Heart right ventricle (tissue), 16 donors: Measurements from ENCODE around the gene UTS2R. TPM values are rescaled to one million over a fixed set of nuclear protein-coding genes. Genes with fewer than 3 reads are reported as not detected.
"Not testable (repeated sequence)": the region's sequence is repeated elsewhere in the genome, so short reads cannot be mapped to it uniquely, and the experiment has no call there.

Experiments used
- ATAC-seq, 8 donors: fragments of 200-7000 bp; cut with Tn5 transposase; one replicate each; pipeline ENCODE4 v1.9.1; 2020; ENCODE audit warnings: mild to moderate bottlenecking in 8 of 8, moderate library complexity in 8 of 8, moderate number of reproducible peaks in 1 of 8
- DNase-seq, 2 donors: peaks; one replicate each; pipeline ENCODE4 v3.0.0-alpha.2; 2020
- H3K27ac ChIP-seq, 10 donors: fragments of 200-600 bp; sonication (generic) in 2 of 10; one replicate each; pipeline versions ENCODE4 v1.5.0 to v1.8.0; 2020 to 2022; ENCODE audit warnings: mild to moderate bottlenecking in 3 of 10
- H3K27me3 ChIP-seq, 7 donors: fragments of 200-600 bp; one replicate each; pipeline ENCODE4 v1.8.0; 2021 to 2022; ENCODE audit warnings: mild to moderate bottlenecking in 2 of 7
- H3K36me3 ChIP-seq, 9 donors: fragments of 200-600 bp; sonication (generic) in 1 of 9; one replicate each; pipeline versions ENCODE4 v1.5.0 to v1.8.0; 2020 to 2022; ENCODE audit warnings: mild to moderate bottlenecking in 2 of 9
- H3K4me1 ChIP-seq, 9 donors: fragments of 200-600 bp; sonication (generic) in 1 of 9; one replicate each; pipeline versions ENCODE4 v1.5.0 to v1.8.0; 2020 to 2022; ENCODE audit warnings: mild to moderate bottlenecking in 4 of 9
- H3K4me3 ChIP-seq, 10 donors: fragments of 200-600 bp; sonication (generic) in 2 of 10; one replicate each; pipeline versions ENCODE4 v1.5.0 to v1.8.0; 2020 to 2022; ENCODE audit warnings: mild to moderate bottlenecking in 7 of 10, moderate library complexity in 2 of 10
- H3K9me3 ChIP-seq, 11 donors: fragments of 200-600 bp in 10 of 11; sonication (generic) in 2 of 11; one replicate each; pipeline versions ENCODE4 v1.5.0 to v1.8.0; 2013 to 2022; ENCODE audit warnings: mild to moderate bottlenecking in 2 of 11, control low read depth in 1 of 11, moderate library complexity in 1 of 11
- WGBS, 2 donors: extraction: QIAGEN DNeasy Blood & Tissue Kit; methylation state at CpG; one replicate each; pipeline ENCODE4 v1.1.7; 2013; ENCODE audit warnings: inconsistent platforms in 1 of 2; 5-methylcytosine and 5-hydroxymethylcytosine counted together
- intact Hi-C, 10 donors: fragments of 100-400 bp; cut with DNase I; formaldehyde crosslinking; loops; one replicate each; pipeline versions ENCODE4 v1.11.1 to v1.14.2; 2022
- polyA plus RNA-seq, 2 donors: library from polyadenylated mRNA; stranded (reverse); fragments of 200-250 nt; gene quantifications; one replicate each; pipeline ENCODE4 v1.2.3, GENCODE V29; 2013
- total RNA-seq, 10 donors: library from RNA; stranded (reverse); fragmentation: NEBNext Ultra II Directional in 3 of 10; extraction: Animal tissue kit (Norgen Biotek cat#: 25700) in 3 of 10; gene quantifications; one replicate each; pipeline versions ENCODE4 v1.2.1 to v1.2.4, GENCODE V29; 2021 to 2023
- TF ChIP-seq, protein P1 (sequence below), 9 donors: fragments of 200-600 bp; sonication (generic) in 2 of 9; IDR thresholded peaks; one replicate each; pipeline versions ENCODE4 v1.5.0 to v1.8.0; 2021 to 2022; ENCODE audit warnings: antibody characterized with exemption in 9 of 9, mild to moderate bottlenecking in 5 of 9, moderate library complexity in 1 of 9
- donor health status: Arrhythmogenic right ventricular cardiomyopathy.
- donor health status: ischemic (EF 13 %, LVEDD 7.1; RV severe dilation, severe dysfunction).
- donor health status: healthy with polysubstance abuse.
- donor health status: DM: no; HTN: yes; CAD: no.
- donor health status: DM: no; HTN: no; CAD: no.
- donor health status: ischemic (EF 25% LVEDD 6.9; RV normal size, moderate dysfunction).
- donor health status: ischemic (EF 25% LVEDD 5.7; RV mildly dilated, moderate dysfunction).
- donor health status: healthy.
- donor health status: DM: yes; HTN: yes; CAD: no.
- donor health status: Ischemic cardiomyopathy.
- donor health status: ischemic (EF 35%, LVEDD 5.7; RV mildly dilated, moderate dysfunction).
- donor health status: nonischemic (EF 11% LVEDD 7.7; RV severe dilation, severe dysfunction).
- donor health status: DM: yes; HTN: yes; CAD: no.
- donor health status: PGD.
- donor health status: ischemic (EF 29% LVEDD 5.4; RV normal size, mild dysfunction).
- donor health status: nonischemic (EF 23%, LVEDD 6.1; RV moderate dilation, normal function).

The UTS2R gene
- total and polyA plus RNA-seq, 12 donors, result 0.04 to 5.9 (median 1.3) TPM; not detected in 1

DNA sequence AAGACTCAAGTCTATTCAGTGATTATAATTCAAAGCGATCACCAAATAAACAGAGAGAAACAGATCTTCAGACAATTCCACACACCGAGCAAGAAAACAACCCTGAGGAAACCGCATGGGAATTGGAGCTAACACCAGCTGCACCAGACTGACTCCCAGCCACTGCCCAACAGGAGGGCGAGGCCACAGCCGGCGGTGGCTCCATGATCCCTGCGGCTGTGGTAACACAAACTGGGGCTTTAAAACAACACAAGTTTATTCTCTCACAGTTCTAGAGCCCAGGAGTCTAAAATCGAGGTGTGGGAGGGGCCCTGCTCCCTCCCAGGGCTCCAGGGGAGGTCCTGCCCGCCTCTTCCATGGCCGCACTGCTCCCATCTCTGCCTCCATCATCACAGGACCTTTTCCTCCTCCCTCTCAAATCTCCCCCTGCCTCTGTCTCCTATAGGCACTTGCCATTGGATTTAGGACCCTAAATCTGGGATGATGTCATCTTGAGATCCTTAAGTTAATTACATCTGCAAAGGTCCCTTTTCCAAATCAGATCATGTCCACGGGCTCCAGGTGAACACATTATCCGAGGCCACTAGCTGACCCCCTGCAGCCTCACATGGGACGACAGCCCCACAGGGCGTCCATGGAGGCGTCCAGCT lies 36.8 kb downstream of the UTS2R start:
- Histone ChIP-seq H3K9me3 (no peaks in the 10 kb centered on the region), H3K4me1 (peaks cover 0 to 19% (median 9%) of the 10 kb centered on the region in 9 donors), H3K27ac (no peak overlapping the region), H3K27me3 (no peaks in the 10 kb centered on the region), H3K36me3 (peaks cover 0 to 38% (median 0%) of the 10 kb centered on the region in 9 donors), H3K4me3 (no peak overlapping the region)
- DNase-seq (no peak), ATAC-seq (no peak)
- 93 to 94% methylated on average over 15 of the region's 15 CpGs for WGBS, 2 donors
- TF ChIP-seq, protein P1, sequence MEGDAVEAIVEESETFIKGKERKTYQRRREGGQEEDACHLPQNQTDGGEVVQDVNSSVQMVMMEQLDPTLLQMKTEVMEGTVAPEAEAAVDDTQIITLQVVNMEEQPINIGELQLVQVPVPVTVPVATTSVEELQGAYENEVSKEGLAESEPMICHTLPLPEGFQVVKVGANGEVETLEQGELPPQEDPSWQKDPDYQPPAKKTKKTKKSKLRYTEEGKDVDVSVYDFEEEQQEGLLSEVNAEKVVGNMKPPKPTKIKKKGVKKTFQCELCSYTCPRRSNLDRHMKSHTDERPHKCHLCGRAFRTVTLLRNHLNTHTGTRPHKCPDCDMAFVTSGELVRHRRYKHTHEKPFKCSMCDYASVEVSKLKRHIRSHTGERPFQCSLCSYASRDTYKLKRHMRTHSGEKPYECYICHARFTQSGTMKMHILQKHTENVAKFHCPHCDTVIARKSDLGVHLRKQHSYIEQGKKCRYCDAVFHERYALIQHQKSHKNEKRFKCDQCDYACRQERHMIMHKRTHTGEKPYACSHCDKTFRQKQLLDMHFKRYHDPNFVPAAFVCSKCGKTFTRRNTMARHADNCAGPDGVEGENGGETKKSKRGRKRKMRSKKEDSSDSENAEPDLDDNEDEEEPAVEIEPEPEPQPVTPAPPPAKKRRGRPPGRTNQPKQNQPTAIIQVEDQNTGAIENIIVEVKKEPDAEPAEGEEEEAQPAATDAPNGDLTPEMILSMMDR (IDR thresholded peaks at IDR 0.05), result no peak
- intact Hi-C loops, result no loop called here

DNA sequence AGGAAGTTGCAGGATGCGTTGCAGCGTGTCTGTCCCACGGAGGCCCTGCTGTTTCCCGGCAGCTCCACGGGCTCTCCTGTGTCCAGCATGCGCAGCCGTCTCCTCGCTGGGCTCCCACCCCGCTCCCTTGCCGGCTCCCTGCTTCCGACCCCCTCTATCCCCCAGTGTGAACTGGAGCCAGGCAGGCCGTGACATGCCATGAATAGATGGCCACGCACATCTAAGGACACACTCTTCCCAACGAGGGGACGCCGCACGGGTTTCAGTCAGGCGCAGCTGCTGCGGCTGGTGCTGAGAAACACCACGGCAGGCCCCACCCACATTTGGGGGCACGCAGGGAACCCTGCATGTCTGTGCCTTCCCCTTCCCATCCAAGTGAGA lies 37.4 kb downstream of the UTS2R start:
- no peaks in the 10 kb centered on the region for H3K9me3 ChIP-seq
- 95 to 96% methylated on average over 21 of the region's 21 CpGs for WGBS, 2 donors
- peaks cover 0 to 33% (median 0%) of the 10 kb centered on the region in 9 donors for H3K36me3 ChIP-seq
- H3K27me3 ChIP-seq, result no peaks in the 10 kb centered on the region
- H3K4me1 ChIP-seq, result peaks cover 0 to 19% (median 9%) of the 10 kb centered on the region in 9 donors
- no peak overlapping the region for H3K4me3 ChIP-seq
- TF ChIP-seq, protein P1 (IDR thresholded peaks at IDR 0.05), result no peak
- H3K27ac ChIP-seq, result no peak overlapping the region
- ATAC-seq (no peak), DNase-seq (no peak)
- intact Hi-C loops, result no loop called here

GRCh38 chr17:82410014-82410716 lies 38.6 kb downstream of the UTS2R start:
- 90 to 94% methylated on average over 14 of the region's 14 CpGs for WGBS, 2 donors
- DNase-seq (no peak), ATAC-seq (no peak)
- no peaks in the 10 kb centered on the region for H3K9me3 ChIP-seq
- no peaks in the 10 kb centered on the region for H3K27me3 ChIP-seq
- peaks cover 0 to 28% (median 0%) of the 10 kb centered on the region in 9 donors for H3K36me3 ChIP-seq
- peaks cover 0 to 27% (median 14%) of the 10 kb centered on the region in 9 donors for H3K4me1 ChIP-seq
- intact Hi-C loops, result loop anchor here in 3 of 10 donors (5.0 to 10.0 kb wide), 2 partner anchors 58 to 205 kb away; no protein-coding TSS in a partner anchor
- TF ChIP-seq, protein P1 (IDR thresholded peaks at IDR 0.05), result no peak
- no peak overlapping the region for H3K4me3 ChIP-seq
- no peak overlapping the region for H3K27ac ChIP-seq

DNA sequence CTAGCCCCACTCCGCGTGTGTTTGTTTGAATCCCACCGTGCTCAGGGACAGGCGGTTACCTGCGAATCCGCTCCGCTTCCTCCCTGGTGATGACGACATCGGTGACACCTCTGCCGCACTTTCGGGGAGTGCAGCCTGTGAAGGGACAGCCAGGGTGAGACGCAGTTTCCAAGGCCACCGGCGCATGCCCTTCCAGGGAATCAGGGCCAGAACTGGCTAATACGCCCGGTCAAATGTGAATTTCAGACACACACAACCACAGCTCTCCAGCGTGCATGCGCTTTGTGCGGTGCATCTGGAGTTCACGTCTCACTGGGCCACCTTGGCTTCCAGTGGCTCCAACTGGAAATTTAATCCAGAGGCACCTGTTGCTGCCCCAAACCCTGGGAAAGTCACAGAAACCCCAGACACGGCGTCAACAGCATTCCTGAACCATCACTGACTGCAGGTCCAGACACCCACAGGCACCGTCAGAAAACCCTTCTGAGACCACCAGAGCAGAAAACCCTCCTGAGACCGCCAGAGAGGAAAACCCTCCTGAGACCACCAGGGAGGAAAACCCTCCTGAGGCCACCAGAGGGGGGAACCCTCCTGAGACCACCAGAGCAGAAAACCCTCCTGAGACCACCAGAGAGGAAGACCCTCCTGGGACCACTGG lies 40.0 kb downstream of the UTS2R start:
- intact Hi-C loops, result loop anchor here in 4 of 10 donors (2.0 to 10.0 kb wide), 3 partner anchors 59 to 207 kb away; no protein-coding TSS in a partner anchor
- Histone ChIP-seq H3K4me1 (peaks cover 0 to 27% (median 14%) of the 10 kb centered on the region in 9 donors), H3K9me3 (no peaks in the 10 kb centered on the region), H3K27ac (no peak overlapping the region), H3K4me3 (no peak overlapping the region), H3K36me3 (peaks cover 0 to 24% (median 0%) of the 10 kb centered on the region in 9 donors), H3K27me3 (no peaks in the 10 kb centered on the region)
- ATAC-seq, result no peak
- TF ChIP-seq, protein P1 (IDR thresholded peaks at IDR 0.05), result no peak
- WGBS, 2 donors, result 94 to 96% methylated on average over 24 of the region's 24 CpGs
- DNase-seq, result no peak

DNA sequence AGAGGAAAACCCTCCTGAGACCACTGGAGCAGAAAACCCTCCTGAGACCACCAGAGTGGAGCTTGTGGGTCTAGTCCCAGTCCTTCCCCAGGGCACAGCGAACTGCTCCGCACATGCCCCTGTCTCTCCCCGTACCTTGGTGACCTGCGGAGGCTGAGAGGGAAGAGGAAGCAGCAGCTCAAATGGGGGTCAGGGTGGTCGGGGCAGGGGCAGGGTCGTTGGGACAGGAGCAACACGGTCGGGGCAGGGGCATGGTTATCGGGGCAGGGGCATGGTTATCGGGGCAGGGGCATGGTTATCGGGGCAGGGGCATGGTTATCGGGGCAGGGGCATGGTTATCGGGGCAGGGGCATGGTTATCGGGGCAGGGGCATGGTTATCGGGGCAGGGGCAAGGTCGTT lies 40.5 kb downstream of the UTS2R start:
- H3K4me3 ChIP-seq, H3K27ac ChIP-seq, H3K27me3 ChIP-seq, DNase-seq, H3K9me3 ChIP-seq, ATAC-seq: not testable (repeated sequence)
- WGBS, 2 donors, result 91 to 94% methylated on average over 15 to 16 of the region's 16 CpGs
- intact Hi-C loops, result loop anchor here in 4 of 10 donors (2.0 to 10.0 kb wide), 3 partner anchors 59 to 207 kb away; no protein-coding TSS in a partner anchor
- Histone ChIP-seq H3K36me3 (peaks cover 0 to 24% (median 0%) of the 10 kb centered on the region in 9 donors), H3K4me1 (peaks cover 0 to 24% (median 11%) of the 10 kb centered on the region in 9 donors)
